B cell (primary cell): ENCODE data around the gene FADS6. TPM values are rescaled to one million over a fixed set of nuclear protein-coding genes. Genes with fewer than 3 reads are reported as not detected.

ENCODE experiments used
- ATAC-seq: fragments of 200-7000 bp; cut with Tn5 transposase; one replicate; pipeline ENCODE4 v1.10.0; 2021; ENCODE audit warnings: low read depth, mild to moderate bottlenecking, moderate number of reproducible peaks, moderate library complexity
- CTCF ChIA-PET: fragments of 350-600 bp; sonication (Branson Sonifier 250); formaldehyde crosslinking; loops from one replicate; lab custom pipeline; 2021; ENCODE audit warnings: antibody characterized with exemption, inconsistent platforms; lab: Charles Lee
- POLR2A ChIA-PET: fragments of 350-600 bp; sonication (Branson Sonifier 250); formaldehyde crosslinking; loops from one replicate; lab custom pipeline; 2021; ENCODE audit warnings: antibody characterized with exemption; lab: Charles Lee
- DNase-seq: peaks from one replicate; pipeline ENCODE4 v3.0.0; 2013
- H2AFZ ChIP-seq: 2 replicates; pipeline ENCODE4 v1.6.1; 2012; ENCODE audit warnings: mild to moderate bottlenecking, low read depth, low read length; ENCODE audit not compliant: insufficient read depth, poor library complexity, severe bottlenecking
- H3K27ac ChIP-seq, 2 donors: 1 replicate in 1 of 2; 2 replicates in 1 of 2; pipeline ENCODE4 v1.5.1; 2012 to 2013; ENCODE audit warnings: low read length in 2 of 2, mild to moderate bottlenecking in 2 of 2, moderate library complexity in 1 of 2
- H3K27me3 ChIP-seq, 4 experiments: fragments of 200-600 bp in 1 of 4; sonication (generic) in 1 of 4; replicated peaks in 1 of 4; 1 replicate in 2 of 4; 2 replicates in 2 of 4; pipeline versions ENCODE4 v1.6.1 to v1.7.0; 2013 to 2016; ENCODE audit warnings: low read length in 3 of 4, mild to moderate bottlenecking in 2 of 4, mixed read lengths in 1 of 4, moderate library complexity in 1 of 4; ENCODE audit not compliant: insufficient read depth in 4 of 4, control insufficient read depth in 3 of 4; ENCODE audit errors: control extremely low read depth in 1 of 4
- H3K36me3 ChIP-seq, 2 experiments: replicated peaks in 1 of 2; 1 replicate in 1 of 2; 2 replicates in 1 of 2; pipeline versions ENCODE4 v1.6.1 to v1.7.1; 2013; ENCODE audit warnings: low read length in 1 of 2; ENCODE audit not compliant: insufficient read depth in 2 of 2, control insufficient read depth in 1 of 2; ENCODE audit errors: control extremely low read depth in 1 of 2, extremely low read depth in 1 of 2
- H3K4me1 ChIP-seq, 2 donors: fragments of 200-600 bp in 1 of 2; sonication (generic) in 1 of 2; 1 replicate in 1 of 2; 2 replicates in 1 of 2; pipeline versions ENCODE4 v1.5.1 to v1.6.1; 2013 to 2017; ENCODE audit warnings: low read length in 2 of 2; ENCODE audit not compliant: control insufficient read depth in 2 of 2, insufficient read depth in 2 of 2
- H3K4me2 ChIP-seq: replicated peaks from 2 replicates; pipeline ENCODE3; 2012; ENCODE audit warnings: mild to moderate bottlenecking, low read depth, low read length; ENCODE audit not compliant: poor library complexity, severe bottlenecking
- H3K4me3 ChIP-seq, 5 experiments: fragments of 200-600 bp in 1 of 5; sonication (generic) in 1 of 5; 1 replicate in 3 of 5; 2 replicates in 2 of 5; pipeline versions ENCODE4 v1.5.1 to v1.7.0; 2011 to 2016; ENCODE audit warnings: low read length in 4 of 5, mild to moderate bottlenecking in 4 of 5, low read depth in 2 of 5, control low read depth in 1 of 5, moderate library complexity in 1 of 5; ENCODE audit not compliant: insufficient read depth in 1 of 5; ENCODE audit errors: control extremely low read depth in 1 of 5, extremely low read depth in 1 of 5
- H3K79me2 ChIP-seq: fragments of 200-600 bp; sonication (generic); one replicate; pipeline ENCODE4 v1.6.0; 2016; ENCODE audit warnings: low read length; ENCODE audit not compliant: control insufficient read depth, insufficient read depth
- H3K9ac ChIP-seq: fragments of 200-600 bp; sonication (generic); 2 replicates; pipeline ENCODE4 v1.6.1; 2017; ENCODE audit warnings: mild to moderate bottlenecking, low read length, moderate library complexity
- H3K9me3 ChIP-seq, 3 donors: one replicate each; pipeline versions ENCODE4 v1.6.1 to v1.7.1; 2013; ENCODE audit warnings: low read length in 2 of 3; ENCODE audit not compliant: control insufficient read depth in 2 of 3, insufficient read depth in 1 of 3; ENCODE audit errors: control extremely low read depth in 1 of 3
- H4K20me1 ChIP-seq: 2 replicates; pipeline ENCODE4 v1.6.0; 2012; ENCODE audit warnings: mild to moderate bottlenecking, low read length; ENCODE audit not compliant: insufficient read depth, control insufficient read depth, poor library complexity, severe bottlenecking
- H3K27ac Mint-ChIP-seq: one replicate; pipeline ENCODE4 v1.8.0; 2021; ENCODE audit warnings: mixed read lengths
- H3K27me3 Mint-ChIP-seq: one replicate; pipeline ENCODE4 v1.8.0; 2021; ENCODE audit warnings: mixed read lengths
- H3K4me1 Mint-ChIP-seq: one replicate; pipeline ENCODE4 v1.8.0; 2021; ENCODE audit warnings: mixed read lengths
- H3K4me3 Mint-ChIP-seq: one replicate; pipeline ENCODE4 v1.8.0; 2021; ENCODE audit warnings: mixed read lengths
- H3K9me3 Mint-ChIP-seq: one replicate; pipeline ENCODE4 v1.8.0; 2022; ENCODE audit warnings: mixed read lengths; ENCODE audit not compliant: insufficient read depth
- CTCF ChIP-seq: fragments of 200-600 bp; IDR thresholded peaks from one replicate; pipeline ENCODE4 v1.8.0; 2022; ENCODE audit warnings: antibody characterized with exemption, mild to moderate bottlenecking
- EZH2 ChIP-seq: IDR thresholded peaks from 2 replicates; pipeline ENCODE4 v1.6.1; 2012; ENCODE audit warnings: borderline replicate concordance, low read depth, mild to moderate bottlenecking, moderate library complexity, low read length; ENCODE audit not compliant: insufficient read depth, poor library complexity, severe bottlenecking
- WGBS: methylation state at CpG from one replicate; pipeline ENCODE4 v1.1.5; 2013; ENCODE audit warnings: missing lambda C conversion rate; ENCODE audit not compliant: insufficient coverage; 5-methylcytosine and 5-hydroxymethylcytosine counted together
- intact Hi-C: fragments of 100-400 bp; cut with micrococcal nuclease; formaldehyde crosslinking; loops from one replicate; pipeline ENCODE4 v1.10.0; 2022
- polyA plus RNA-seq: library from polyadenylated mRNA; depleted of rRNA; stranded (reverse); fragments of >200 nt; gene quantifications from 2 replicates; pipeline ENCODE4 v1.2.3, GENCODE V29; 2012
- total RNA-seq, 2 donors: library from RNA; stranded (reverse); fragments of 120-200 nt in 1 of 2; gene quantifications; 1 replicate in 1 of 2; 2 replicates in 1 of 2; pipeline versions ENCODE4 v1.2.3 to v1.2.4, GENCODE V29; 2013 to 2022

Gene FADS6
- total and polyA plus RNA-seq, 2 donors (not counting 1 experiment from before 2014, with no cell fraction given), result not detected

GRCh38 chr17:74830861-74831260, 62.6 kb downstream of the FADS6 start:
- peaks cover 33% of the 10 kb centered on the region for H3K4me1 Mint-ChIP-seq
- no peak overlapping the region for H2AFZ ChIP-seq
- no peak overlapping the region for H3K4me3 ChIP-seq
- no peak overlapping the region for H3K4me3 Mint-ChIP-seq
- H3K27ac Mint-ChIP-seq, result no peak overlapping the region
- DNase-seq (no peak), ATAC-seq (no peak)
- TF ChIP-seq CTCF, result no peak
- no peak for TF ChIP-seq EZH2
- no peak overlapping the region for H3K4me2 ChIP-seq
- CTCF ChIA-PET, result interaction anchor here (2.1 kb wide), 1 partner anchor 40 kb away, joined by 5 read pairs; no protein-coding TSS in a partner anchor
- H3K9ac ChIP-seq, result no peak overlapping the region
- no peaks in the 10 kb centered on the region for H3K79me2 ChIP-seq
- POLR2A ChIA-PET, result no interaction called here
- intact Hi-C loops, result no loop called here
- peaks cover 26 to 38% of the 10 kb centered on the region in 2 donors for H3K4me1 ChIP-seq
- peaks cover 0 to 4% of the 10 kb centered on the region in 2 experiments for H3K36me3 ChIP-seq
- no peak overlapping the region for H3K27ac ChIP-seq
- no peaks in the 10 kb centered on the region for H4K20me1 ChIP-seq
- 88% methylated on average over 18 of the region's 19 CpGs for WGBS
- peaks cover 0 to 8% (median 0%) of the 10 kb centered on the region in 3 donors for H3K9me3 ChIP-seq
- H3K27me3 ChIP-seq, result no peaks in the 10 kb centered on the region
- H3K27me3 Mint-ChIP-seq, result no peaks in the 10 kb centered on the region
- H3K9me3 Mint-ChIP-seq, result no peaks in the 10 kb centered on the region

- no peak overlapping the region for H3K27ac Mint-ChIP-seq
- intact Hi-C loops, result no loop called here
- no peak overlapping the region for H2AFZ ChIP-seq
- H3K27ac ChIP-seq, result no peak overlapping the region
- H3K4me1 ChIP-seq, result peaks cover 4 to 8% of the 10 kb centered on the region in 2 donors
- H4K20me1 ChIP-seq, result no peaks in the 10 kb centered on the region
- H3K4me1 Mint-ChIP-seq, result peaks cover 8% of the 10 kb centered on the region
- CTCF ChIA-PET, result no interaction called here
- no peaks in the 10 kb centered on the region for H3K27me3 ChIP-seq
- H3K4me3 ChIP-seq, result no peak overlapping the region
- TF ChIP-seq CTCF, result no peak
- no peak for TF ChIP-seq EZH2
- DNase-seq (no peak), ATAC-seq (no peak)
- POLR2A ChIA-PET, result interaction anchor here (0.6 kb wide), 1 partner anchor 16 kb away, joined by 4 read pairs; no protein-coding TSS in a partner anchor
- no peak overlapping the region for H3K4me2 ChIP-seq
- no peak overlapping the region for H3K9ac ChIP-seq
- no peaks in the 10 kb centered on the region for H3K79me2 ChIP-seq
- WGBS, result 97% methylated on average over 11 of the region's 11 CpGs
- no peaks in the 10 kb centered on the region for H3K9me3 Mint-ChIP-seq
- H3K4me3 Mint-ChIP-seq, result no peak overlapping the region
- no peaks in the 10 kb centered on the region for H3K27me3 Mint-ChIP-seq
- H3K9me3 ChIP-seq, result peaks cover 0 to 8% (median 0%) of the 10 kb centered on the region in 3 donors
- H3K36me3 ChIP-seq, result peaks cover 0 to 8% of the 10 kb centered on the region in 2 experiments
Observed at GRCh38 chr17:74827800-74828199, 65.6 kb downstream of the FADS6 start.

Other genes with a start within 250 kb of the FADS6 start
- 0.52 and 1.0 TPM in 2 replicates for gene CD300LF, start 180.7 kb downstream of the FADS6 start, total RNA-seq
- 1.1 and 1.2 TPM in 2 replicates for gene CD300LF, start 180.7 kb downstream of the FADS6 start, polyA plus RNA-seq
- gene RAB37, start 156.4 kb downstream of the FADS6 start, total RNA-seq, result 76.0 and 76.8 TPM in 2 replicates
- gene RAB37, start 156.4 kb downstream of the FADS6 start, polyA plus RNA-seq, result 67.6 and 81.9 TPM in 2 replicates
- gene NHERF1, start 145.0 kb downstream of the FADS6 start, total RNA-seq, result 69.5 and 81.8 TPM in 2 replicates
- 45.0 and 56.2 TPM in 2 replicates for gene NHERF1, start 145.0 kb downstream of the FADS6 start, polyA plus RNA-seq
- gene NAT9, start 117.3 kb downstream of the FADS6 start, total RNA-seq, result 66.6 and 71.1 TPM in 2 replicates
- 73.6 and 86.5 TPM in 2 replicates for gene NAT9, start 117.3 kb downstream of the FADS6 start, polyA plus RNA-seq
- gene GRIN2C, start 33.7 kb downstream of the FADS6 start, total RNA-seq, result not detected in 2 replicates
- gene GRIN2C, start 33.7 kb downstream of the FADS6 start, polyA plus RNA-seq, result 0.03 TPM in 1 of 2 replicates, not detected in the other
- gene FDXR, start 20.6 kb downstream of the FADS6 start, total RNA-seq, result 6.7 and 7.0 TPM in 2 replicates
- 4.6 TPM in 2 replicates for gene FDXR, start 20.6 kb downstream of the FADS6 start, polyA plus RNA-seq
- not detected in 2 replicates for gene USH1G, start 29.6 kb upstream of the FADS6 start, total RNA-seq
- not detected in 2 replicates for gene USH1G, start 29.6 kb upstream of the FADS6 start, polyA plus RNA-seq
- gene OTOP2, start 30.6 kb upstream of the FADS6 start, total RNA-seq, result not detected in 2 replicates
- gene OTOP2, start 30.6 kb upstream of the FADS6 start, polyA plus RNA-seq, result not detected in 2 replicates
- gene OTOP3, start 42.3 kb upstream of the FADS6 start, total RNA-seq, result not detected in 2 replicates
- gene OTOP3, start 42.3 kb upstream of the FADS6 start, polyA plus RNA-seq, result not detected in 2 replicates
- gene HID1, start 79.1 kb upstream of the FADS6 start, total RNA-seq, result 1.7 and 3.9 TPM in 2 replicates
- gene HID1, start 79.1 kb upstream of the FADS6 start, polyA plus RNA-seq, result 4.0 and 6.3 TPM in 2 replicates
- not detected in 2 replicates for gene CDR2L, start 94.0 kb upstream of the FADS6 start, total RNA-seq
- 0.03 and 0.07 TPM in 2 replicates for gene CDR2L, start 94.0 kb upstream of the FADS6 start, polyA plus RNA-seq
- gene MRPL58, start 119.0 kb upstream of the FADS6 start, total RNA-seq, result 20.8 and 23.3 TPM in 2 replicates
- 20.4 and 21.6 TPM in 2 replicates for gene MRPL58, start 119.0 kb upstream of the FADS6 start, polyA plus RNA-seq
- 98.8 and 101 TPM in 2 replicates for gene ATP5PD, start 153.3 kb upstream of the FADS6 start, total RNA-seq
- 70.8 and 92.1 TPM in 2 replicates for gene ATP5PD, start 153.3 kb upstream of the FADS6 start, polyA plus RNA-seq
- gene KCTD2, start 153.6 kb upstream of the FADS6 start, total RNA-seq, result 23.2 and 24.6 TPM in 2 replicates
- gene KCTD2, start 153.6 kb upstream of the FADS6 start, polyA plus RNA-seq, result 15.1 and 15.7 TPM in 2 replicates
- 9.3 and 13.7 TPM in 2 replicates for gene SLC16A5, start 194.3 kb upstream of the FADS6 start, total RNA-seq
- 5.1 and 14.5 TPM in 2 replicates for gene SLC16A5, start 194.3 kb upstream of the FADS6 start, polyA plus RNA-seq
- gene ARMC7, start 216.3 kb upstream of the FADS6 start, total RNA-seq, result 15.7 and 15.9 TPM in 2 replicates
- 9.2 and 10.4 TPM in 2 replicates for gene ARMC7, start 216.3 kb upstream of the FADS6 start, polyA plus RNA-seq
- 98.9 and 103 TPM in 2 replicates for gene NT5C, start 238.1 kb upstream of the FADS6 start, total RNA-seq
- 133 and 184 TPM in 2 replicates for gene NT5C, start 238.1 kb upstream of the FADS6 start, polyA plus RNA-seq